Trophoblast cell (in vitro differentiated cells and primary cell): ENCODE measurements around the gene TMPRSS4.

ENCODE experiments used
- DNase-seq, 2 donors: peaks; one replicate each; pipeline ENCODE4 v3.0.0-alpha.2; 2016
- H2AFZ ChIP-seq: 2 replicates; pipeline ENCODE4 v1.6.1; 2013; ENCODE audit warnings: low read length, moderate library complexity, mild to moderate bottlenecking; ENCODE audit not compliant: insufficient read depth, poor library complexity
- H2AK5ac ChIP-seq: 2 replicates; pipeline ENCODE4 v1.6.1; 2013; ENCODE audit warnings: mild to moderate bottlenecking, low read length
- H2BK120ac ChIP-seq: 2 replicates; pipeline ENCODE4 v1.6.1; 2013; ENCODE audit warnings: low read length, mild to moderate bottlenecking, moderate library complexity; ENCODE audit not compliant: insufficient read depth, poor library complexity
- H2BK12ac ChIP-seq: 2 replicates; pipeline ENCODE4 v1.6.1; 2013; ENCODE audit warnings: mild to moderate bottlenecking, low read length, moderate library complexity
- H2BK5ac ChIP-seq: 2 replicates; pipeline ENCODE4 v1.6.1; 2013; ENCODE audit warnings: low read length, low read depth, moderate library complexity, mild to moderate bottlenecking; ENCODE audit not compliant: poor library complexity
- H3K14ac ChIP-seq: 2 replicates; pipeline ENCODE4 v1.6.1; 2013; ENCODE audit warnings: mild to moderate bottlenecking, low read length
- H3K18ac ChIP-seq: 2 replicates; pipeline ENCODE4 v1.6.1; 2013; ENCODE audit warnings: mild to moderate bottlenecking, low read length
- H3K23ac ChIP-seq: 2 replicates; pipeline ENCODE4 v1.6.1; 2013; ENCODE audit warnings: low read length
- H3K27ac ChIP-seq: 2 replicates; pipeline ENCODE4 v1.5.1; 2013; ENCODE audit warnings: low read depth, mild to moderate bottlenecking, inconsistent platforms, low read length, moderate library complexity
- H3K27me3 ChIP-seq: 2 replicates; pipeline ENCODE4 v1.6.1; 2013; ENCODE audit warnings: inconsistent platforms, mild to moderate bottlenecking, low read length, moderate library complexity; ENCODE audit not compliant: insufficient read depth
- H3K36me3 ChIP-seq, 2 experiments: 1 replicate in 1 of 2; 2 replicates in 1 of 2; pipeline ENCODE4 v1.6.1; 2013; ENCODE audit warnings: low read length in 2 of 2, mild to moderate bottlenecking in 2 of 2, moderate library complexity in 1 of 2; ENCODE audit not compliant: insufficient read depth in 2 of 2, control insufficient read depth in 1 of 2
- H3K4ac ChIP-seq: 2 replicates; pipeline ENCODE4 v1.6.1; 2013; ENCODE audit warnings: low read depth, mild to moderate bottlenecking, low read length, moderate library complexity
- H3K4me1 ChIP-seq, 2 experiments: 1 replicate in 1 of 2; 2 replicates in 1 of 2; pipeline ENCODE4 v1.6.1; 2013; ENCODE audit warnings: low read length in 2 of 2, mild to moderate bottlenecking in 2 of 2, moderate library complexity in 1 of 2; ENCODE audit not compliant: insufficient read depth in 2 of 2, control insufficient read depth in 1 of 2
- H3K4me2 ChIP-seq: 2 replicates; pipeline ENCODE4 v1.6.1; 2013; ENCODE audit warnings: inconsistent platforms, mild to moderate bottlenecking, low read length, moderate library complexity
- H3K4me3 ChIP-seq: 2 replicates; pipeline ENCODE4 v1.5.1; 2013; ENCODE audit warnings: mild to moderate bottlenecking, low read depth, low read length, inconsistent platforms
- H3K79me1 ChIP-seq: one replicate; pipeline ENCODE4 v1.6.1; 2013; ENCODE audit warnings: low read length
- H3K79me2 ChIP-seq: 2 replicates; pipeline ENCODE4 v1.6.1; 2013; ENCODE audit warnings: low read length, mild to moderate bottlenecking; ENCODE audit not compliant: control insufficient read depth, insufficient read depth, poor library complexity
- H3K9ac ChIP-seq: 2 replicates; pipeline ENCODE4 v1.6.1; 2013; ENCODE audit warnings: mild to moderate bottlenecking, low read length
- H3K9me3 ChIP-seq: 2 replicates; pipeline ENCODE4 v1.6.1; 2013; ENCODE audit warnings: low read depth, mild to moderate bottlenecking, control low read depth, inconsistent platforms, low read length; ENCODE audit not compliant: insufficient read depth
- H4K12ac ChIP-seq: 2 replicates; pipeline ENCODE4 v1.6.1; 2013; ENCODE audit warnings: low read depth, mild to moderate bottlenecking, low read length, moderate library complexity
- H4K8ac ChIP-seq: 2 replicates; pipeline ENCODE4 v1.6.1; 2013; ENCODE audit warnings: low read depth, mild to moderate bottlenecking, low read length, moderate library complexity
- H4K91ac ChIP-seq: one replicate; pipeline ENCODE4 v1.6.1; 2013; ENCODE audit warnings: low read depth, mild to moderate bottlenecking, low read length, moderate library complexity
- WGBS: extraction: QIAGEN DNeasy Blood & Tissue Kit; methylation state at CpG from one replicate; pipeline ENCODE4 v1.1.7; 2013; ENCODE audit warnings: missing lambda C conversion rate; ENCODE audit not compliant: insufficient read length, insufficient coverage; ENCODE audit errors: extremely low coverage; 5-methylcytosine and 5-hydroxymethylcytosine counted together

The TMPRSS4 gene

GRCh38 chr11:118111019-118111743 lies 34.3 kb downstream of the TMPRSS4 start:
- Histone ChIP-seq H3K27ac (no peak overlapping the region), H2BK120ac (no peak overlapping the region)
- no CpG with 5 or more reads among the region's 8 CpGs for WGBS

DNA sequence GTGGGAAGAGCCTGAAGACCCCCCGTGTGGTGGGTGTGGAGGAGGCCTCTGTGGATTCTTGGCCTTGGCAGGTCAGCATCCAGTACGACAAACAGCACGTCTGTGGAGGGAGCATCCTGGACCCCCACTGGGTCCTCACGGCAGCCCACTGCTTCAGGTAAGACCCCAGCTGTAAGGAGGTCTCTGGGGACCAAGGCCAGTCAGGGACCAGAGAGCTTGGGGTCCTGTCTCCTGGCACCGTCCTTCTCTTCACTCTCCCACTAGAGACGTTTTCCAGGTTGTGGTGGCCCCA lies 34.8 kb downstream of the TMPRSS4 start:
- no peaks in the 10 kb centered on the region for H3K4me1 ChIP-seq
- no peak overlapping the region for H2BK120ac ChIP-seq
- no peaks in the 10 kb centered on the region for H3K79me1 ChIP-seq
- H3K4me3 ChIP-seq, result no peak overlapping the region
- no peak overlapping the region for H2AK5ac ChIP-seq
- H3K23ac ChIP-seq, result no peak overlapping the region
- no peak overlapping the region for H2AFZ ChIP-seq
- no peak for DNase-seq
- no peak overlapping the region for H3K14ac ChIP-seq
- H3K9me3 ChIP-seq, result peaks cover 2% of the 10 kb centered on the region
- no peak overlapping the region for H2BK12ac ChIP-seq
- no peak overlapping the region for H3K4ac ChIP-seq
- no peaks in the 10 kb centered on the region for H3K79me2 ChIP-seq
- H3K18ac ChIP-seq, result no peak overlapping the region
- WGBS, result no CpG with 5 or more reads among the region's 6 CpGs
- no peak overlapping the region for H4K8ac ChIP-seq
- no peak overlapping the region for H3K4me2 ChIP-seq
- no peaks in the 10 kb centered on the region for H3K27me3 ChIP-seq
- no peak overlapping the region for H3K27ac ChIP-seq
- no peak overlapping the region for H2BK5ac ChIP-seq
- no peak overlapping the region for H4K12ac ChIP-seq
- H3K36me3 ChIP-seq, result no peaks in the 10 kb centered on the region
- H4K91ac ChIP-seq, result no peak overlapping the region
- no peak overlapping the region for H3K9ac ChIP-seq

More at GRCh38 chr11:118111019-118111743, 34.3 kb downstream of the TMPRSS4 start:
- Histone ChIP-seq H4K91ac (no peak overlapping the region), H3K23ac (no peak overlapping the region), H4K8ac (no peak overlapping the region), H4K12ac (no peak overlapping the region), H2AK5ac (no peak overlapping the region), H3K9me3 (peaks cover 2% of the 10 kb centered on the region), H3K4me1 (no peaks in the 10 kb centered on the region), H3K4me2 (no peak overlapping the region), H3K36me3 (no peaks in the 10 kb centered on the region), H3K4me3 (no peak overlapping the region), H2AFZ (no peak overlapping the region), H3K14ac (no peak overlapping the region), H2BK12ac (no peak overlapping the region), H2BK5ac (no peak overlapping the region), H3K4ac (no peak overlapping the region), H3K79me1 (no peaks in the 10 kb centered on the region), H3K27me3 (no peaks in the 10 kb centered on the region), H3K79me2 (no peaks in the 10 kb centered on the region), H3K18ac (no peak overlapping the region), H3K9ac (no peak overlapping the region)
- DNase-seq, result no peak

DNA sequence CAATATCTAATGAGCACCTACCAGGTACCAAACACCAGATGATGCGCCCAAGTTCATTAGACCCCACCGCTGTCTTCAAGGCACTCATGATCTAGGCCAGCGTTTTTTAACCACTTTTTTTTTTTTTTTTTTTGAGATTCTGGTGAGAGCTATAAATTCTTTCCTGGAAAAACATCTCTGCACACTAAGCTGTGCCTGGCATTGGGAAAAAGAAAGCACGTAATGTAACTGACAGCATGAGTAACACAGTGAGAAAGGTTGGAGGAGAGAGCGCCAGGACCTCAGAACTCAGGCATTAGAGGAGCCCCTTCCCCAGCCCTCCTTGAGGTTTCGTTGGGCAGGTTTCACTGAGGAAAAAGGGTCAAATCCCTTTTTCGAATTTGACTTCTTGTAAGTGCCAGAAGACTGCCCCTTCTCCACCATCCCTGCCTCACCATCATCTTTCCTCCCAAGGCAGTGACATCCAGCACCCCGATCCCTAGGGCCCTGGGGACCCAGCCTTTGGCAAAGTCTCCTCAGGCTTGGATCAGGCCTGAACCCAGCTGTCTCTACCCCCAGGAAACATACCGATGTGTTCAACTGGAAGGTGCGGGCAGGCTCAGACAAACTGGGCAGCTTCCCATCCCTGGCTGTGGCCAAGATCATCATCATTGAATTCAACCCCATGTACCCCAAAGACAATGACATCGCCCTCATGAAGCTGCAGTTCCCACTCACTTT lies 36.0 kb downstream of the TMPRSS4 start:
- Histone ChIP-seq H3K27me3 (no peaks in the 10 kb centered on the region), H4K8ac (no peak overlapping the region), H3K27ac (no peak overlapping the region), H3K14ac (no peak overlapping the region), H3K79me2 (no peaks in the 10 kb centered on the region), H3K4ac (no peak overlapping the region), H2BK5ac (no peak overlapping the region), H3K4me1 (no peaks in the 10 kb centered on the region), H4K12ac (no peak overlapping the region), H3K4me2 (no peak overlapping the region), H3K18ac (no peak overlapping the region), H3K23ac (no peak overlapping the region), H3K36me3 (no peaks in the 10 kb centered on the region), H3K4me3 (no peak overlapping the region), H2AK5ac (no peak overlapping the region), H3K9ac (no peak overlapping the region), H4K91ac (no peak overlapping the region), H3K79me1 (no peaks in the 10 kb centered on the region), H2BK12ac (no peak overlapping the region), H2AFZ (no peak overlapping the region), H3K9me3 (peaks cover 2% of the 10 kb centered on the region), H2BK120ac (no peak overlapping the region)
- DNase-seq, result no peak
- WGBS, result no CpG with 5 or more reads among the region's 11 CpGs

DNA sequence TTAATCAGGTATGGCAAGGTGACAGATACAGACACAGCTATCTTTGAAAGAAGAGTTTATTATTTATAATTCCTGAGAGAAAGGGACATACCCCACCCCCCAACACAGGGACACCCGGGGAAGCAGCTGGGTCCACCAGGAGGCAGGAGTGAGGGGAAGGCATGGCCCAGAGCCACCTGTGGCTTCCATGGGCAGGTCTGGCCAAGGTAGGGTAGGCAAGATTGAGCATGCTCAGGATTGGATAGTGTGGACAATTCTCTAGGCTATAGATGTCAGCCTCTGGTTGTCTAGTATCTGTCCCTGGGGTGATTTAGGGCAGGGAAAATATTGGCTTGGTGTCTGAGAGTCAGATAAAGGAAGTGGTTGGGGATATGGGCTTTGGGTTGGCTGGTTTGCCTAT lies 37.4 kb downstream of the TMPRSS4 start:
- H3K27me3 ChIP-seq, result no peaks in the 10 kb centered on the region
- H2AK5ac ChIP-seq, result no peak overlapping the region
- no peak for DNase-seq
- no peak overlapping the region for H3K4ac ChIP-seq
- H3K23ac ChIP-seq, result no peak overlapping the region
- no peak overlapping the region for H3K18ac ChIP-seq
- no peak overlapping the region for H3K4me3 ChIP-seq
- no peak overlapping the region for H3K27ac ChIP-seq
- H4K8ac ChIP-seq, result no peak overlapping the region
- H4K12ac ChIP-seq, result no peak overlapping the region
- no peak overlapping the region for H3K4me2 ChIP-seq
- no peak overlapping the region for H2BK120ac ChIP-seq
- WGBS, result no CpG with 5 or more reads among the region's 1 CpG
- H2AFZ ChIP-seq, result no peak overlapping the region
- H4K91ac ChIP-seq, result no peak overlapping the region
- H3K4me1 ChIP-seq, result no peaks in the 10 kb centered on the region
- peaks cover 2% of the 10 kb centered on the region for H3K9me3 ChIP-seq
- H3K9ac ChIP-seq, result no peak overlapping the region
- H3K79me1 ChIP-seq, result no peaks in the 10 kb centered on the region
- no peak overlapping the region for H2BK12ac ChIP-seq
- H2BK5ac ChIP-seq, result no peak overlapping the region
- H3K14ac ChIP-seq, result no peak overlapping the region
- H3K79me2 ChIP-seq, result no peaks in the 10 kb centered on the region
- H3K36me3 ChIP-seq, result no peaks in the 10 kb centered on the region
